ENCODE measurements around the gene DNAH9. TPM values are rescaled to one million over a fixed set of nuclear protein-coding genes. Genes with fewer than 3 reads are reported as not detected.

The DNAH9 gene
- total RNA-seq, 1 experiment from 2014 or later: 0.22 TPM

GRCh38 chr17:11874756-11875155, 276.5 kb downstream of the DNAH9 start:
- Histone ChIP-seq H2AFZ (ENCODE audit: low read length) (no peak overlapping the region), H2BK12ac (ENCODE audit: insufficient read length, low read depth, low read length) (no peak overlapping the region), H2BK5ac (ENCODE audit: insufficient read length, low read length) (no peak overlapping the region), H3K4me1 (ENCODE audit: insufficient read depth, low read length) (no peaks in the 10 kb centered on the region), H3K4ac (ENCODE audit: low read depth, low read length) (no peak overlapping the region), H3K79me2 (ENCODE audit: insufficient read depth, low read length) (no peaks in the 10 kb centered on the region), H3K79me1 (ENCODE audit: insufficient read depth, low read depth, low read length, poor library complexity, severe bottlenecking) (no peaks in the 10 kb centered on the region), H4K8ac (replicated peaks; ENCODE audit: insufficient read length, low read depth, low read length) (no peak overlapping the region), H3K23me2 (ENCODE audit: insufficient read length, low read depth, low read length, poor library complexity, severe bottlenecking) (no peaks in the 10 kb centered on the region), H2BK120ac (ENCODE audit: low read depth, low read length, poor library complexity, severe bottlenecking) (no peak overlapping the region), H3K56ac (ENCODE audit: insufficient read length, low read depth, low read length) (no peak overlapping the region), H2BK15ac (ENCODE audit: low read depth, low read length) (no peak overlapping the region), H3T11ph (ENCODE audit: low read length) (no peak overlapping the region), H2BK20ac (ENCODE audit: low read depth, low read length, poor library complexity, severe bottlenecking) (no peak overlapping the region), H3K9me3 (ENCODE audit: control insufficient read depth, low read depth, low read length) (no peaks in the 10 kb centered on the region), H2AK5ac (ENCODE audit: insufficient read length, low read length) (no peak overlapping the region), H3K27ac (ENCODE audit: insufficient read length, low read depth, low read length) (no peak overlapping the region), H3K18ac (ENCODE audit: insufficient read length, low read depth, low read length) (no peak overlapping the region), H3K14ac (ENCODE audit: insufficient read depth, low read length) (no peak overlapping the region), H3K23ac (ENCODE audit: insufficient read length, low read depth, low read length) (no peak overlapping the region), H4K20me1 (ENCODE audit: control insufficient read depth, insufficient read depth, insufficient read length) (no peaks in the 10 kb centered on the region), H4K91ac (ENCODE audit: insufficient read length, low read depth, low read length) (no peak overlapping the region), H4K5ac (ENCODE audit: insufficient read length, low read depth, low read length) (no peak overlapping the region), H3K27me3 (ENCODE audit: insufficient read depth, low read length) (no peaks in the 10 kb centered on the region; the same call in 1 of the 2 replicates), H3K9ac (ENCODE audit: extremely low read depth, insufficient read length, low read length) (no peak overlapping the region), H3K4me2 (ENCODE audit: insufficient read depth, insufficient read length, low read length) (no peak overlapping the region)
- Mint-ChIP-seq H3K4me1 (no peaks in the 10 kb centered on the region), H3K27ac (no peak overlapping the region), H3K9me3 (peaks cover 5 to 7% of the 10 kb centered on the region in 2 experiments; a peak in 4 of 5 replicates), H3K27me3 (ENCODE audit: low read depth) (0 out of 2 replicates have a peak, but pooled peaks cover 2% of the 10 kb centered on the region), H3K4me3 (no peak overlapping the region), H3K36me3 (ENCODE audit: insufficient read depth in 1 of 3, low read depth in 3 of 3) (peaks cover 3 to 13% (median 4%) of the 10 kb centered on the region in 3 experiments; a peak in 4 of 7 replicates)
- TF ChIP-seq, protein P1, sequence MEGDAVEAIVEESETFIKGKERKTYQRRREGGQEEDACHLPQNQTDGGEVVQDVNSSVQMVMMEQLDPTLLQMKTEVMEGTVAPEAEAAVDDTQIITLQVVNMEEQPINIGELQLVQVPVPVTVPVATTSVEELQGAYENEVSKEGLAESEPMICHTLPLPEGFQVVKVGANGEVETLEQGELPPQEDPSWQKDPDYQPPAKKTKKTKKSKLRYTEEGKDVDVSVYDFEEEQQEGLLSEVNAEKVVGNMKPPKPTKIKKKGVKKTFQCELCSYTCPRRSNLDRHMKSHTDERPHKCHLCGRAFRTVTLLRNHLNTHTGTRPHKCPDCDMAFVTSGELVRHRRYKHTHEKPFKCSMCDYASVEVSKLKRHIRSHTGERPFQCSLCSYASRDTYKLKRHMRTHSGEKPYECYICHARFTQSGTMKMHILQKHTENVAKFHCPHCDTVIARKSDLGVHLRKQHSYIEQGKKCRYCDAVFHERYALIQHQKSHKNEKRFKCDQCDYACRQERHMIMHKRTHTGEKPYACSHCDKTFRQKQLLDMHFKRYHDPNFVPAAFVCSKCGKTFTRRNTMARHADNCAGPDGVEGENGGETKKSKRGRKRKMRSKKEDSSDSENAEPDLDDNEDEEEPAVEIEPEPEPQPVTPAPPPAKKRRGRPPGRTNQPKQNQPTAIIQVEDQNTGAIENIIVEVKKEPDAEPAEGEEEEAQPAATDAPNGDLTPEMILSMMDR (conservative IDR thresholded peaks at IDR 0.05): no peak
- no peak for DNase-seq
- no CpG with 5 or more reads among the region's 7 CpGs for WGBS (ENCODE audit: extremely low coverage, insufficient read length, low lambda C conversion rate)
